H1 (cell line): ENCODE results near the gene PPP1R7. TPM values are rescaled to one million over a fixed set of nuclear protein-coding genes. Genes with fewer than 3 reads are reported as not detected.

Source experiments
- ATF2 ChIP-seq: IDR thresholded peaks from 2 replicates; pipeline ENCODE4 v1.6.1; 2012; ENCODE audit warnings: low read length, inconsistent platforms
- polyA plus RNA-seq, 7 experiments: library from polyadenylated mRNA; depleted of rRNA in 3 of 7; stranded (reverse) in 5 of 7; unstranded in 2 of 7; fragments of >200 nt in 5 of 7; fragments of 200-250 nt in 2 of 7; gene quantifications; 1 replicate in 5 of 7; 2 replicates in 1 of 7; 4 replicates in 1 of 7; pipeline versions ENCODE4 v1.2.1 to v1.2.3, GENCODE V29; 2011 to 2013; ENCODE audit warnings: missing spikeins in 2 of 7, mixed read lengths in 2 of 7
- total RNA-seq: library from RNA; stranded (reverse); fragmentation: NEBNext Ultra II Directional; extraction: Animal tissue kit (Norgen Biotek cat#: 25700); gene quantifications from 2 replicates; pipeline ENCODE4 v1.2.1, GENCODE V29; 2021

Gene PPP1R7
- total and polyA plus RNA-seq, 2 of the 8 experiments (the other 6 are each of a cell fraction or from before 2014, with no cell fraction given): 22.2 to 64.0 TPM

GRCh38 chr2:241189093-241189855 is 39.0 kb downstream of the PPP1R7 start (continued):
- no peak for TF ChIP-seq ATF2
